Endothelial cell of umbilical vein (primary cell): Measurements from ENCODE around the gene CLCN3. TPM values are rescaled to one million over a fixed set of nuclear protein-coding genes. Genes with fewer than 3 reads are reported as not detected.
A peak's percentile ranks its signal among the peaks of the same experiment; 100 is the strongest.

Source experiments
- BruUV-seq: library from RNA; stranded (reverse); fragments of 400-500 nt; replicated peaks from 2 replicates; lab custom pipeline; 2021; lab: Mats Ljungman, UMichigan
- CTCF ChIA-PET: fragments of 300-600, 350-600 bp; sonication (Branson Sonifier 250); formaldehyde crosslinking; loops from one replicate; lab custom pipeline; 2021; ENCODE audit warnings: antibody characterized with exemption, inconsistent platforms; lab: Charles Lee
- POLR2A ChIA-PET: fragments of 300-600, 350-600 bp; sonication (Branson Sonifier 250); formaldehyde crosslinking; loops from one replicate; lab custom pipeline; 2021; ENCODE audit warnings: antibody characterized with exemption, inconsistent platforms; lab: Charles Lee
- DNase-seq: peaks from one replicate; pipeline ENCODE4 v3.0.0-alpha.2; 2011; ENCODE audit warnings: low read depth, low spot score
- FAIRE-seq: peaks from 2 replicates; lab custom pipeline; 2011; peaks lifted over from hg19 to GRCh38; lab: Jason Lieb, UNC
- H2AFZ ChIP-seq: 2 replicates; pipeline ENCODE4 v1.6.0; 2012; ENCODE audit warnings: low read depth, low read length, control low read depth, inconsistent platforms
- H3K27ac ChIP-seq: 2 replicates; pipeline ENCODE4 v1.5.1; 2011; ENCODE audit warnings: low read depth, mild to moderate bottlenecking, control low read depth, low read length, moderate library complexity; ENCODE audit not compliant: insufficient read depth
- H3K27me3 ChIP-seq, 2 experiments: 2 replicates each; pipeline versions ENCODE4 v1.6.0 to v1.6.1; 2011; ENCODE audit warnings: low read length in 2 of 2, mixed read lengths in 1 of 2; ENCODE audit not compliant: control insufficient read depth in 2 of 2, insufficient read depth in 2 of 2
- H3K36me3 ChIP-seq, 2 experiments: 2 replicates in 1 of 2; 3 replicates in 1 of 2; pipeline ENCODE4 v1.5.1; 2011; ENCODE audit warnings: low read length in 2 of 2, mild to moderate bottlenecking in 1 of 2, moderate library complexity in 1 of 2; ENCODE audit not compliant: control insufficient read depth in 2 of 2, insufficient read depth in 2 of 2; ENCODE audit errors: extremely low read depth in 1 of 2
- H3K4me1 ChIP-seq: 3 replicates; pipeline ENCODE4 v1.5.1; 2011; ENCODE audit warnings: mild to moderate bottlenecking, low read length; ENCODE audit not compliant: control insufficient read depth, insufficient read depth; ENCODE audit errors: extremely low read depth
- H3K4me2 ChIP-seq: 2 replicates; pipeline ENCODE4 v1.6.1; 2011; ENCODE audit warnings: low read length, control low read depth, mixed read lengths; ENCODE audit not compliant: insufficient read depth
- H3K4me3 ChIP-seq, 3 experiments: fragments of 200-600 bp in 1 of 3; sonication (generic), shearing (Covaris generic) in 1 of 3; replicated peaks in 1 of 3; 2 replicates each; pipeline ENCODE4 v1.5.1; 2011 to 2016; ENCODE audit warnings: control low read depth in 3 of 3, low read length in 3 of 3, mild to moderate bottlenecking in 2 of 3, inconsistent platforms in 1 of 3, low read depth in 1 of 3, moderate library complexity in 1 of 3; ENCODE audit not compliant: insufficient read depth in 1 of 3
- H3K79me2 ChIP-seq: 2 replicates; pipeline ENCODE4 v1.6.0; 2012; ENCODE audit warnings: low read length, inconsistent platforms; ENCODE audit not compliant: control insufficient read depth, insufficient read depth
- H3K9ac ChIP-seq: replicated peaks from 2 replicates; pipeline ENCODE3; 2011; ENCODE audit warnings: low read length, control low read depth; ENCODE audit not compliant: insufficient read depth; ENCODE audit errors: extremely low read depth
- H3K9me1 ChIP-seq: replicated peaks from 3 replicates; pipeline ENCODE4 v1.6.0; 2011; ENCODE audit warnings: mild to moderate bottlenecking, low read length; ENCODE audit not compliant: control insufficient read depth, insufficient read depth; ENCODE audit errors: extremely low read depth
- H3K9me3 ChIP-seq: replicated peaks from 2 replicates; pipeline ENCODE4 v1.5.1; 2012; ENCODE audit warnings: low read length, inconsistent platforms; ENCODE audit not compliant: control insufficient read depth, insufficient read depth
- H4K20me1 ChIP-seq: replicated peaks from 2 replicates; pipeline ENCODE3; 2011; ENCODE audit warnings: mild to moderate bottlenecking, low read length; ENCODE audit not compliant: control insufficient read depth, insufficient read depth; ENCODE audit errors: extremely low read depth
- CTCF ChIP-seq, 2 donors: IDR thresholded peaks; 1 replicate in 1 of 2; 2 replicates in 1 of 2; pipeline ENCODE4 v1.5.1; 2011; ENCODE audit warnings: low read length in 2 of 2, mild to moderate bottlenecking in 2 of 2, moderate library complexity in 2 of 2, control low read depth in 1 of 2, inconsistent platforms in 1 of 2, low read depth in 1 of 2; ENCODE audit not compliant: insufficient read depth in 1 of 2; ENCODE audit errors: extremely low read depth in 1 of 2
- EZH2 ChIP-seq: IDR thresholded peaks from 2 replicates; pipeline ENCODE4 v1.6.1; 2012; ENCODE audit warnings: borderline replicate concordance, low read depth, mild to moderate bottlenecking, moderate library complexity, low read length, inconsistent platforms; ENCODE audit not compliant: severe bottlenecking
- FOS ChIP-seq: IDR thresholded peaks from 2 replicates; pipeline ENCODE4 v1.6.1; 2011; ENCODE audit warnings: mild to moderate bottlenecking, low read length, moderate library complexity, borderline replicate concordance; ENCODE audit not compliant: insufficient read depth
- JUN ChIP-seq: IDR thresholded peaks from 2 replicates; pipeline ENCODE4 v1.6.1; 2011; ENCODE audit warnings: borderline replicate concordance, low read depth; ENCODE audit not compliant: insufficient read length, insufficient read depth
- MAX ChIP-seq: IDR thresholded peaks from 2 replicates; pipeline ENCODE4 v1.6.1; 2011; ENCODE audit not compliant: insufficient read depth, insufficient read length
- POLR2A ChIP-seq: IDR thresholded peaks from 2 replicates; pipeline ENCODE4 v1.6.1; 2012; ENCODE audit warnings: low read depth, mild to moderate bottlenecking, control low read depth, low read length
- POLR2AphosphoS5 ChIP-seq: IDR thresholded peaks from 2 replicates; pipeline ENCODE4 v1.6.1; 2012; ENCODE audit warnings: low read depth, mild to moderate bottlenecking, control low read depth, low read length, moderate library complexity; ENCODE audit not compliant: insufficient read depth
- dilution Hi-C: fragments of 300-500 bp; cut with MboI; formaldehyde crosslinking; loops from one replicate; pipeline ENCODE4 v1.15.0; 2019; ENCODE audit warnings: low sequenced_read_pairs; ENCODE audit not compliant: extremely low pct_ligation_motif_present
- intact Hi-C: fragments of 100-400 bp; cut with micrococcal nuclease; formaldehyde crosslinking; loops from one replicate; pipeline ENCODE4 v1.10.0; 2022
- polyA plus RNA-seq, 4 experiments: library from polyadenylated mRNA; depleted of rRNA in 3 of 4; stranded (reverse) in 3 of 4; unstranded in 1 of 4; fragments of >200 nt; gene quantifications; 2 replicates each; pipeline versions ENCODE4 v1.2.1 to v1.2.3, GENCODE V29; 2011 to 2012; ENCODE audit warnings: missing spikeins in 1 of 4
- total RNA-seq: library from RNA; stranded (reverse); gene quantifications from 2 replicates; pipeline ENCODE4 v1.2.3, GENCODE V29; 2021

The CLCN3 gene
- total and polyA plus RNA-seq, 2 donors (not counting 3 experiments of a cell fraction or from before 2014, with no cell fraction given), result 16.5 to 51.4 TPM

GRCh38 chr4:169757575-169758184 lies 137.3 kb downstream of the CLCN3 start, which contains the start of gene HPF1:
HPF1 (minus strand) TSS chr4:169757944; CDS start chr4:169757877, 67 bp downstream.
- H3K9me3 ChIP-seq, result no peaks in the 10 kb centered on the region
- DNase-seq, result peak; percentile 87
- dilution Hi-C loops (no loop called here), intact Hi-C loops (loop anchor here (2.0 kb wide), 2 partner anchors 93 to 145 kb away; partner anchors contain the start of gene NEK1)
- TF ChIP-seq JUN (no peak), FOS (no peak), CTCF (IDR thresholded peaks at IDR 0.05; ENCODE audit: extremely low read depth in 1 of 2, insufficient read depth in 1 of 2, low read depth in 1 of 2, low read length in 2 of 2) (no peak), POLR2AphosphoS5 (peak; percentile 67), POLR2A (peak; percentile 79), EZH2 (no peak), MAX (no peak)
- POLR2A ChIA-PET, result interaction anchor here (1.1 kb wide), 1 partner anchor 98 kb away, joined by 3 read pairs; no protein-coding TSS in a partner anchor
- no peaks in the 10 kb centered on the region for H3K9me1 ChIP-seq
- no TSS peak for BruUV-seq
- H3K27me3 ChIP-seq, result peaks cover 4 to 8% of the 10 kb centered on the region in 2 experiments
- no peaks in the 10 kb centered on the region for H4K20me1 ChIP-seq
- H3K9ac ChIP-seq, result peak within 1 kb of the TSS; percentile 83
- peaks cover 0 to 2% of the 10 kb centered on the region in 2 experiments for H3K36me3 ChIP-seq
- CTCF ChIA-PET, result interaction anchor here (0.9 to 1.7 kb wide), 3 partner anchors 8 to 145 kb away, joined by 3 to 12 read pairs (median 3); partner anchors contain the start of gene NEK1
- H3K4me1 ChIP-seq, result peaks cover 10% of the 10 kb centered on the region
- peak within 1 kb of the TSS; percentile 95 for H2AFZ ChIP-seq
- FAIRE-seq, result peak; percentile 89
- peak within 1 kb of the TSS; percentile 83 to 97 (median 95) for H3K4me3 ChIP-seq
- peak within 1 kb of the TSS; percentile 19 for H3K27ac ChIP-seq
- H3K4me2 ChIP-seq, result peak within 1 kb of the TSS; percentile 99
- peaks cover 13% of the 10 kb centered on the region for H3K79me2 ChIP-seq
